GM10847 (cell line): ENCODE data around the gene PTPRM.

ENCODE experiments used
- POLR2A ChIP-seq: IDR thresholded peaks from 2 replicates; pipeline ENCODE4 v1.6.1; 2011; ENCODE audit not compliant: insufficient read length; ENCODE audit errors: extremely low read depth

Gene PTPRM

DNA sequence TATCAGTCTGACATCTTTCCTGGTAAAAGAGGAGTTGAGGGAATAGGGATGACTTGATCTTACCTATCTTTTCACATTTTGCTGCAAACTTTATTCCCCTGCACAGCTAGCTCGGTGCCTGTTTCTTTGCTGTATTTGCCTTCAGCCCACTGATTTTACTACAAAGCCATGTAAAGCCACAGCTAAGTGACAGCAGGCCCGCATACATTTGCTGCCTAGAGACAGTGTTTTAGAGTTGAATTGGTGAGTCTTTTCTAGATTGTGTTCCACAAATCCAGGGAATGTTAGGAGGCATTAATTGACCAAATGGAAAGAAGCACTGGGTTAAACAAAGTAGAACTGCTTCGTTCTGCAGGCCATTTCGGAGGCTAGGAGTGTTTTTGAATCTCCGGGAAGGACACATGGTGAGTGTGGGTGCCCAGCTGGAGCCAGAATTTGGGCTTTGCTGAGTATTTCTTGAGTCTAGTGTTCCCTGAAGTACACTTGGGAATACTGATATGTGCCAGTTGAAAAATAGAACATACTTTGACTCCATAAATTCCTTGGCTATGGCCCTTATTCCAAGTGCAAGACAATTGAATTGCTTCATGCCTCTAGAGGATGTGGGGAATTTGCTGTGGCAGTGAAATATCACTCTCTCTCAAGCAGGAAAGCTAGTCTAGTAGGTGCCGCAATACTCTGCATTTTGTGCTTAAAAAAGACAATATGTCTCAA is 329.8 kb downstream of the PTPRM start:
- no peak for TF ChIP-seq POLR2A

- TF ChIP-seq POLR2A = no peak
Measured at GRCh38 chr18:7898181-7898580, 331.1 kb downstream of the PTPRM start.

DNA sequence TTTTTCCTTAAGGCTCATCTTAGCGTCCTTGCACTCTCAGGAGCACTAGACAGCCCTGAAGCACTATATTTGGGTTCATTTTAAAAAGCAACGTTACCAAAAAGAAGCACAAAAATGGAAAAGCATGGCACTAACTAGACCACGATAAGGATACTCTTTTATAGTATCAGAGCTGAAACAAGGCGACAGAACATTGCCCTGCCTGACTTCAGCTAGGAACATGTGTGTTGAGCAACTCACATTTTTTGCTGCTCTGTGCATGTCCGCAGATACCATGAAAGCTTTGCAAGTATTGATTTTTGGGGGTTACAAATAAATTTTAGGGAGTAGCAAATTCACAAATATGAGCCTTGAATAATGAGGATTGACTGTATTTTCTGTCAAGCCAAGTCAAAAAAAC is 332.0 kb downstream of the PTPRM start:
- no peak for TF ChIP-seq POLR2A

DNA sequence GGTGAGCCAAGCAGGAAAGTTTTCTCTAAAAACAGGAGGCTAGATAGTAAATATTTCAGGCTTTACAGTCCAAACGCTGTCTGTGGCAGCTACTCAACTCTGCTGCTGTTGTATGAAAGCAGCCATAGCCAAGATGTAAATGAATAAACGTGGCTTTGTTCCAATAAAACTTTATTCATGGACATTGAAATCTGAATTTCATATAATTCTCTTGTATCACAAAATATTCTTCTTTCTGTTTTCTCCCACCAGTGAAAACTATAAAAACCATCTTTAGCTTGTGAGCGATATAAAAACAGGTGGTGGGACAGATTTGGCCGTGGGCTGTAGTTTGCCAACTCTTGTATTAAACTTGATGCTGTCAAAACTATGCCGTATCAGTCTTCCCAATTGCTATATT is 333.0 kb downstream of the PTPRM start:
- no peak for TF ChIP-seq POLR2A

DNA sequence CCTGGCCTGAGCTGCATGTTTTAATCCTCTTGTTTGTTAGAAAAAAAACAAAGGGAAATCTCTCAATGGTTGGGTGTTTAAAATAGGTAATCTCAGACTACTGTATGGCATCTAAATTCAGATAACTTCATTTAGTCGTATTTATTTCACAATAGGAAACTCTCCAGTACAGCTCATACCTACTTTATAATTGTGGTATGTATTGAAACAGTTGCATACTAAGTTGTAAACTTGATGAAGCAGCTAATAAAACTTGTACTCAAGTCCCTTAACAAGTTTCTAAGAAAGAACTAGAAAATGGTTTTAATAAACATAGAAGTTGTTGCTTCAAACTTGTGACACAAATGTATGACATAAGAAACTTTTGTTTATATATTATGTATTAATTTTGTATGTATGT is 334.5 kb downstream of the PTPRM start:
- TF ChIP-seq POLR2A = no peak

DNA sequence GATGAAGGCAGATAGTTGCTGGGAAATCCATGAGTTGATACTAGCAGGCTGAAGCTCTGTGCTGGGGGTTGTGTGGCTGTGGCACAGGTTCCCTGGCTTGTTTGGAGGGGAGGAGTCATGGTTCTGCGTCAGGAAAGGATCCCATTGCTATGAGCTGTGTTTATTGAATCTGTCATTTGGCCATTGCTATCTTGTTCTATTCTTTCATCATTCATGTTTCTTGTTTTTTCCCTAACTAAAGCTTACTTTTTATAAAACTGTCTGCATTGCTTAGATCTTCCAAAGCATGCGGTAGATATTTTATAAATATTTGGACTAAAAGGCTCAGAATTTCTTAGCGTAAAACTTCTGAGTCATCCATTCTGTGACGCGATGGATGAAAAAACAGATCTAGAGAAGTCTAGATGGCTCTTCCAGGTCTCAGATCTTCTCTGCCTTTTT is 335.3 kb downstream of the PTPRM start:
- no peak for TF ChIP-seq POLR2A

- no peak for TF ChIP-seq POLR2A
Measured at GRCh38 chr18:7904529-7904928, 337.4 kb downstream of the PTPRM start.

DNA sequence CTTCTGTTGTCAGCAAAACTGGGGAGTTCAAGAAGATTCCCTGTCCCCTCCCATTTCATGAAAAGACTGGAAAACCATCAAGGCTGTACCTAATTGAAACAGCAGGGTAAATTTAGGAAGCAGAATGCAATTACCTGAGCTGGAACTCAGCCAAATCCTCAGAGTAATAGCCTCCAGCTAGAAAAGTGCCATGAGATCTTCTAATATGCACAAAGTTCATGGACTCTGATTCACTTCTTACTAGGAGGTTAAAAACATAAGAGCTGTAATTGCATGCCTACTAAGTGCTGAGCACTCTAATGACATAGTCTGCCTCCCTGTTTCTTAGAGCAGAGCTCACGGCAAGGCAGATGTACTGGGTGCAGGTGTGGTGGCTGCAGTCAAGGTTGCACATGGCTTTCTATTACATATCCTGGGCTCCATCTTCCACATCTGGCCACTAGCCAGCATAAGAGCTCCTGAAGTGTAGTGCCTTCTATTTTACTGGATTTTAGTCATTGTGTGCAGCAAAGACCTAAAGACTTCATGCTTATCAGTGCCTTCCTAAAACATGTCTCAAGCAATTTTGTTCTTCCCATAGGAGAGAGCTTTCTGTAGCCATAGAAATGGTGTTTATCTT is 341.7 kb downstream of the PTPRM start:
- no peak for TF ChIP-seq POLR2A

DNA sequence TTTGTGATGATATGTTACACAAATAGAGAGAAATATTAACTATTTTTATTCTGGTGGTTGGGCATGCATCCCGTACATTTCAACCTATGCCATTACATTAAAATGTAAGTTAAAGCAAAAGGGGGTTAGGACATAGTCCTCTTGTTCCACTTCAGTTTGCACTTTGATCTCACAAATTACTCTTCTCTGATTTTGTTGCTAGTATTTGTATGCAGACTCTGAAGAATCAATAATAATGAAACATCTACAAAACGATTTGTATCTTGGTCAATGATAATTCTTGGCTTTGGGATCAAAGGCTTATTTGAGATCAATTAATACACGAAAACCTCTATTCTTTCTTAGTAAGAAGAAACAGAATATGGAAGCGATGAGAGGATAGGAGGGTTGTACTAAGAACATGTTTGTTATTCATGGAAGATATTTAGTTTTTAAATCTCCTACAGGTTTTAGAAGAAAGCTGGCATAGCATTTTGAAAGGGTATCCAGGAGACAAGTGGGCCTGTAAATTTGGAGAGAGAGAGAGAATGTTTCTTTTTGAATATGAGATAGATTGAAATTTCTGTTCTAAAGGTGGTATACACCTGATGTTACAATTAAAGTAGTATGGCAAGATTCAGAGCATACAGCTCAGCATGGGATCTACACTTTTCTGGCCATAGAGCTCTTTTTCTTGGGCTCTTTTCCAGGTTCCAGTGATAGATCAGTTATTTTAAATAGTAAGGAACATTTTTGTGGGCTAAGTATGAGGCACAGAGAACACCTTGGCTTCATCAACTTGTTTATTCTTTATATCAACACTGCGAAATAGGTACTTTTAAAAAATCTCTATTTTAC is 347.9 kb downstream of the PTPRM start:
- no peak for TF ChIP-seq POLR2A

GRCh38 chr18:7918701-7919100 is 351.6 kb downstream of the PTPRM start:
- TF ChIP-seq POLR2A = no peak

- no peak for TF ChIP-seq POLR2A
Measured at GRCh38 chr18:7919565-7919964, 352.4 kb downstream of the PTPRM start.

GRCh38 chr18:7921938-7922587 is 354.9 kb downstream of the PTPRM start:
- no peak for TF ChIP-seq POLR2A

DNA sequence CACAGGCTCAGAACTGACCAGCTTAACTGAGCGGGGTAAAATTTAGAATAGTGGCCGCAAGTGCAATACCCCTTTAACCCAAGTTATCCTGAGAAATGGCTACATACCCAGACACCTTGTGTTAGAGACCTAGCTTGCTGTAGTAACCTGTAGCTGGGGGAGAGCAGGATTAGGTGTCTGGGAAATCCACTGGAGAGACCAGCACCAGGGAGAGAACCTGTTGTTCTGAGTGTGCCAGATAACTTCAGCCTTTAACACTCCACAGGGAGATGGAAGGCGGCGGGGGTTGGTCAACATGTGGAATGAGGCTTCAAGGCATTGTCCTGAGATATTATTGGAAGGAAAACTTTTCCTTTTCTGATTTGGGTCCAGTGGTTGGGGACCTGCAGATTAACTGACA is 356.0 kb downstream of the PTPRM start:
- TF ChIP-seq POLR2A = no peak

DNA sequence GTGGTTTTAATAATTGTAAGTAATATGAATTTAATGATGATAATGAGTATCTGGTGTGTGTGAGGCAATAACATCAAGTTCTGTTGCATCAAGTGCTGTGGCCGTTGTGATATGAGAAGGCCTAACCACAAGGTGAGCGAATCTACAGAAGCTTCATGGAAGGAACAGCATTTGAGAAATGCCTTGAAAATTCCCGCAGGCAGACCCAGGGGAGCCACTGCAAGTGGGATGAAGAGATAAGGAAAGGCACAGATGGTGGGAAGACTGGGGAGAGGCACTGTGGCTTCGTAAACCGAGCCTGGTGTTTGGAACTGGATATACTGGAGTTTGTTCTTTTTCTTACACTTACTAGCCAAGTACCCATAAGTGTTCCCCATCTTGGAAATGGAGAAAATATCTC is 357.5 kb downstream of the PTPRM start:
- no peak for TF ChIP-seq POLR2A

DNA sequence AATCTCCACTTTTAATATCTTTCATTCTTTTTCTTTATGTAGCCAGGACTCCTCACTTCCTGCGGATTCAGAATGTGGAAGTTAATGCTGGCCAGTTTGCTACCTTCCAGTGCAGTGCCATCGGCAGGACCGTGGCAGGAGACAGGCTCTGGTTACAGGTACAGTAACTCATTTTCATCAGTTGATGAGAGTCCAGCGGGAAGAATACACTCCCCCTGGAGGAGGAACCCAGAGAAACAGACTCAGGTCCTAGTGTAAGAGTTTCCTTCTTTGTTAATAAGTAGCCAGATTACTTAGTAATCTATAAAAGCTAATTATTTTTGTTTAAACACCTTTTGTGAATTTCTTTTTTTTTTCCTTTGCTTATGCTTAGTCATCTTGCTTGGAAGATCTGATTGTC is 359.4 kb downstream of the PTPRM start:
- no peak for TF ChIP-seq POLR2A
